GM18909 (cell line): Measurements from ENCODE around the gene DNAH1.
"Not testable (repeated sequence)": the region's sequence is repeated elsewhere in the genome, so short reads cannot be mapped to it uniquely, and the experiment has no call there.

ENCODE experiments used
- ATAC-seq: cut with Tn5 transposase; IDR thresholded peaks from one replicate; pipeline ENCODE4 v1.9.1; 2021; ENCODE audit warnings: mild to moderate bottlenecking; ENCODE audit not compliant: unreplicated experiment, poor library complexity

Gene DNAH1

DNA sequence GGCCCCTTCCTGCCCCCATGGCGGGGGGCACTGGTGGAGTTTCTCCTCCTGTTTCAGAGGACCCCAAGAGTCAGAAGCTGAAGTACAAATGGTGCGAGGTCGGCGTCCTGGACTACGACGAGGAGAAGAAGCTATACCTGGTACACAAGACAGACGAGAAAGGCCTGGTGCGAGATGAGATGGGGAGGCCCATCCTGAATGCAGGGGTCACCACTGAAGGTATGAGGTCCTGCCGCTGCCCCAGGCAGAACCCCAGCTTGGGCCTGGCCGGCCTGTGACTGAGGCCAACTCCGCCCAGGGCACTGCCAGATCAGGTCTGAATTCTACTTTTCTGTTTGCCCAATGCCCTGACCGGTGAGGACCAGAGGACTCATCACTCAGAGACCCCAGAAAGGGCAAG, 15.0 kb downstream of the DNAH1 start:
- no peak for ATAC-seq

GRCh38 chr3:52331906-52332305, 15.8 kb downstream of the DNAH1 start:
- ATAC-seq, result no peak

- ATAC-seq, result no peak
Observed at GRCh38 chr3:52333869-52334557, 17.9 kb downstream of the DNAH1 start.

- not testable (repeated sequence) for ATAC-seq
Observed at GRCh38 chr3:52338131-52338530, 22.0 kb downstream of the DNAH1 start.

GRCh38 chr3:52339612-52340011, 23.5 kb downstream of the DNAH1 start:
- ATAC-seq, result no peak

- no peak for ATAC-seq
Observed at GRCh38 chr3:52341123-52341522, 25.0 kb downstream of the DNAH1 start.

- ATAC-seq, result no peak
Observed at GRCh38 chr3:52343946-52344600, 28.0 kb downstream of the DNAH1 start.

GRCh38 chr3:52345521-52346109, 29.5 kb downstream of the DNAH1 start:
- no peak for ATAC-seq

GRCh38 chr3:52346623-52347530, 30.8 kb downstream of the DNAH1 start:
- no peak for ATAC-seq

DNA sequence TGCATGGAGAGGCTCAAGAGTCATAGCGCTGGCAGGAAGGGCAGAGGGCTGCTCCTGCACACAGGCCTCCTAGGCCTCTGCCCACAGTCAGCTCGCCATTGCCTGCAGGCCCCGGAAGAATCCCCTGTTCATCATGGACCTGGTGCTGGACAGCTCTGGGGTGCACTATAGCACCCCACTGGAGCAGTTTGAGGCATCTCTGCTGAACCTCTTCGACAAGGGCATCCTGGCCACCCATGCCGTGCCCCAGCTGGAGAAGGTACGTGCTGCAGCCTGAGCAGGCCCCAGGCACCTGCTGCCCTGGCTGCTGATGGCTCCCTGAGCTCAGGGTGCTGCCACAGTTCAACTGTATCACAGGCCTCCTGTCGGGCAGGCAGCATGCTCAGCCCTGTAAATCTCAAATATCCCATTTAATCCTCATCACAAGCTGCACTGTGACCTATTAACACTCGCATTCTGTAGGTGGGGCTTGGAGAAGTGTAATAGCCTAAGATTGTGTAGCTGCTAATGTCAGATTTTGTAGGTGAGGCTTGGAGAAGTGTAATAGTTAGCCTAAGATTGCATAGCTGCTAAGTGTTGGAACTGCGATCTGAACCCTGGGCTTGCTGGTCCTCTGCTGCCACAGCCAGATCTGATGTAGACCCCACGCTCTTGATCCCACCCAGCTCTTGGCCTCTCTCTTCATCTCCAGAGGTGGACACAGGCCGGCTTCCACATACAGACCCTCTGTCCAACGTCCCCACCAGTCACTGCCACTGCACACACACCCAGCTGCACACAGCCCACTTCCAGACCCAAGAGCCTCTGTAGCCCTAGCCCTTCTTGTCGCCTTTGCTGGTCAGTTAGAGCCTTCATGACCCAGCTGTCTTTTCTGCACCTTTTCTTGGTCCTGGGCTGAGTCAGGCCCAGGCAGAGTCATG, 31.9 kb downstream of the DNAH1 start:
- ATAC-seq, result no peak

GRCh38 chr3:52349131-52349530, 33.0 kb downstream of the DNAH1 start:
- no peak for ATAC-seq

GRCh38 chr3:52349611-52350395, 33.7 kb downstream of the DNAH1 start:
- no peak for ATAC-seq

- no peak for ATAC-seq
Observed at GRCh38 chr3:52350416-52350815, 34.3 kb downstream of the DNAH1 start.

DNA sequence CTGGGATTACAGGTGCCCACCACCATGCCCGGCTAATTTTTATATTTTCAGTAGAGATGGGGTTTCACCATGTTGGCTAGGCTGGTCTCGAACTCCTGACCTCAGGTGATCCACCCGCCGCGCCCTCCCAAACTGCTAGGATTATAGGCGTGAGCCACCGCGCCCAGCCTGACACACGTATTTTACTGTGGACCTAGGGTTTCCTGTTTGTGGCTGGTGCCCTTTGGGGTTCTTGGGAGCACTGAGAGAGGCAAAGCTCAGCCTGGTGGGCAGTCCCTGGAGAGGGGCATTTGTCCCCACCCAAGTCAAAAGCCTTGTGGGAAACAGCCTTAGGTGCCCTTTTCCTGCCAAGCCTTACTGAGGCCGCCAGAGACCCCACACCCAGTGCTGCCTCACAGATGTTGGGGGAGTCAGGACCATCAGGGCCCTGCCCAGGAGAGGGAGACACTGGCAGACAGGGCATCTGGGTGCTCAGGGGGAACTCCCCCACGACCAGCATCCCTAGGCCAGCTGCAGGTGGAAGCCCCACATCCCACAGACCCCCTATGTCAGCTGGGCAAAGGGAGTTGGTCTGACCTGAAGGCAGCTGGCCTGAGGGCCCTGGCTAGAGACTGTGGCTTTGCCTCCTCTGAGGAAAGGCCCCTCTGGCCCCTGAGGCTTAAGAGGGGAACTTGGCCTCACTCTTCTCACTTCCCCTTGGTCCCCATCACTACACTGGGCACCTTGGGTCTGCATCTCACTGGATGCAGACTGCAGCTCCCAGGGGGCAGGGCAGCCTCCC, 35.1 kb downstream of the DNAH1 start:
- ATAC-seq, result no peak

DNA sequence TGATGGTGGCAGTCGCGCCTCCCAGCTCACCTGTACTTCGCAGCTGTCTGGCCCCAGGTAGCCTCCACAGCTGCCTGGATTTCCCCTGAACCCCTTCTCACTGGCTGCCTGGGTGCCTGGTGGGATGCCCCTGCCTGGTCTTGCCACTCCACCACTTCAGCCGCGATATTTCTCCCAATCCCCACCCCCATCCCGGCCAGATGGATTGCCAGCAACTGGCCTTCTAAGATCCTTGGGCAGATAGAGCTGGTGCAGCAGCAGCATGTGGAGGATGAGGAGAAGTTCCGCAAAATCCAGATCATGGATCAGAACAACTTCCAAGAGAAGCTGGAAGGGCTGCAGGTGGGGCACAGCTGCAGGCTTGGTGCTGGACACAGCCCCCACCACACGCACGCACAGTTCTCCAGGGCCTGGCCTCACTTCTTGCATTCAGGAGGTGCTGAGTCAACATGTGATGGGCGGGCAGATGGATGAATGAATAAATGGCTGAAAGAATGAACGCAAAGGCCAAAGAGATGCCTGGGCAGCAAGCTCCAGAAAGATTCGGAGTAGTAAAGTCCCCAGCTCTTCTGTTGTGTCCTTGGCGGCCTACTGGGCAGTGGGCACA, 35.7 kb downstream of the DNAH1 start:
- no peak for ATAC-seq

GRCh38 chr3:52352566-52352965, 36.4 kb downstream of the DNAH1 start:
- ATAC-seq, result no peak

GRCh38 chr3:52353291-52353855, 37.3 kb downstream of the DNAH1 start:
- ATAC-seq, result no peak
